NOMO-1 (cell line): ENCODE measurements around the gene ENKD1.

Experiments
- DNase-seq, 2 experiments: peaks; one replicate each; lab custom pipeline; 2025; ENCODE audit not compliant: unreplicated experiment in 2 of 2; lab: John Stamatoyannopoulos, UW

ENKD1 gene

DNA sequence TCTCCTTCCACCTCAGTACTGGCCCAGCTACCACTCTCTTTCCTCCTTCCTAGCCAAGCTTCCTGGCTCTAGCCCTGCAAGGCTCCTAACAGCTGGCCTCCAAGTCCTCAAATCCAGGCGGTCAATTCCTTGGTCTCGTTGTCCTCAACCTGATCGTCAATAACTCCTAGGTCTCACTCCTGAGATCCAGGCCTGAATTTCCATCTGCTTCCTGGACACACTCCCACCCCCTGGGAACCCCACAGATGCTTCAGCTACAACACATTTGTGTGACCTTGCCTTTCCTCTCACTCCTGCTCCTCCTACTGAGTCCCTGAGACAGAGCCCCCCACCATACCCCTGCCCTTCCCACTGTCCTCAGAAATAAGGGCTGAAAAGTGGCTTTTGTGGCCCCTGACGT, 2.3 kb downstream of the ENKD1 start:
- DNase-seq: no peak

DNA sequence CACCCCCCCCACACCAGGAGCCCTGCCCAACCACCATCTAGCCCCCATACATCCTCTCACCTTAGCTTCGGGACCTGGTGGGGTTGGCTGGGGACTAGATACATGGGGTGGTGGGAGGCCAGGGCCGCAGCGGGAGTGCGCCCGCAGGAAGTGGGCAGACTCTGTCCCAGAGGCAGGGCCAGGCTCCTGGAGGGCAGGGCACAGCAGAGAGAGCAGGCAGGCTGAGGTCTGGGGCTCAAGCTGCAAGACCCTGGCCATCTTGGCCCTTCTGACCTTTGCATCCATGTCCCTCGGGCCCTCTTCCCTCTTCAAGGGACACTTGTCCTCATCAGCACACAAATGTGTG, 2.7 kb downstream of the ENKD1 start:
- no peak for DNase-seq

DNA sequence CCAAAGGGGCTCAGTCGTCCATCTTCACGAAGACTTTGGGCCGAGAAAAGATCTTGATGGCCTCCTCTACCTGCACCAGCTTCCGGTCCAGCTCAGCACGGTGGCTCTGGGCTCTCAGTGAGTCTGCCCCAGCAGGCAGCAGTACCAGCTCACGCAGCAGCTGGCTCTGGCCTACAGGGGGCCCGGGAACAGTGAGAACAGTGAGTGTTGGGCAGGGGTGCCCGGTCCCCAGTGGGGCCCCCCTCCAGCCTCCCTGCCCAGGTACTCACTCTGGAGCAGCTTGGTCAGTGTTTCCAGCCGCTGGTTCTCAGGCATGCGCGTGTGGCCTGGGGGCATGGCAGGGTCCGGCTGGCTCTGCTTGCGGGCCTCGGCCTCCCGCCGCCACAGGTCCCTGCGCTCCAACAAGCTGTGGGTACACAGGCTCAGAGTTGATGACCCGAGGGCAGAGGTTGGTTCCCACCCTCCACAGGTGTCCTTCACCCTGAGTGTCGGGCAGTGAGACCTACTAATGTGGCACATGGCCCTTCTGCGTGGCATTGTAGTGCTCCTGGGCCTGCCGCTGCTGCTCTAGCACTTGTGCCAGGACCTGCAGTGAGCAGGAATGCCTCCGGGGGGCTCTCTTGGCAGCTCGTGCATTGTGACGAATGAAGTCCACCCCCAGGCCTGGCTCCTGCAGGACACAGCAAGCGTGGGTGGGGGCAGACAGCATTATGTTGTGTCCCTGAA, 3.2 kb downstream of the ENKD1 start:
- DNase-seq: no peak

DNA sequence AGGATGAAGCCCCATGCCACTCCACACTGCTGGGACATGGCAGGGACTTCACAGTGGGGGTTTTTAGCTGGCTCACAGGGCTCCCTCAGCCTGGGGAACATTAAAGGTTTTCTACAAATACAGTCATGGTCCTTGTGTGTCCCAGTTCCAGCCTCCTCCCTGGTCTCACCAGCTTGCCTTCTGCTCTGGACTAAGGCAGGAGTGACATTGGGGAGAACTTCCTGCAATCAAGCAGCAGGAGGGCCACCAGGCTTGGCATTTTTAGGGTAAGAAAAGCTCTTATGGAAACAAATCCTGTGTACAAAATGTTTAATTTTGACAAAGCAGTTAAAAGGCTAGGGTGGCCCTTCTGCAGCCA, 3.9 kb downstream of the ENKD1 start:
- DNase-seq: no peak

DNA sequence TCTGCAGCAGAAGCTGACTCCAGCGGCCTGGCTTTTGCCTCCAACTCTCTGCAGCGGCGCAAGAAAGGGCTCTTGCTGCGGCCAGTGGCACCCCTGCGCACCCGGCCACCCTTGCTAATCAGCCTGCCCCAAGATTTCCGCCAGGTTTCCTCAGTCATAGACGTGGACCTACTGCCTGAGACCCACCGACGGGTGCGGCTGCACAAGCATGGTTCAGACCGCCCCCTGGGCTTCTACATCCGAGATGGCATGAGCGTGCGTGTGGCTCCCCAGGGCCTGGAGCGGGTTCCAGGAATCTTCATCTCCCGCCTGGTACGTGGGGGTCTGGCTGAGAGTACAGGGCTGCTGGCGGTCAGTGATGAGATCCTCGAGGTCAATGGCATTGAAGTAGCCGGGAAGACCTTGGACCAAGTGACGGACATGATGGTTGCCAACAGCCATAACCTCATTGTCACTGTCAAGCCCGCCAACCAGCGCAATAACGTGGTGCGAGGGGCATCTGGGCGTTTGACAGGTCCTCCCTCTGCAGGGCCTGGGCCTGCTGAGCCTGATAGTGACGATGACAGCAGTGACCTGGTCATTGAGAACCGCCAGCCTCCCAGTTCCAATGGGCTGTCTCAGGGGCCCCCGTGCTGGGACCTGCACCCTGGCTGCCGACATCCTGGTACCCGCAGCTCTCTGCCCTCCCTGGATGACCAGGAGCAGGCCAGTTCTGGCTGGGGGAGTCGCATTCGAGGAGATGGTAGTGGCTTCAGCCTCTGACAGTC, 4.5 kb downstream of the ENKD1 start:
- DNase-seq: no peak

DNA sequence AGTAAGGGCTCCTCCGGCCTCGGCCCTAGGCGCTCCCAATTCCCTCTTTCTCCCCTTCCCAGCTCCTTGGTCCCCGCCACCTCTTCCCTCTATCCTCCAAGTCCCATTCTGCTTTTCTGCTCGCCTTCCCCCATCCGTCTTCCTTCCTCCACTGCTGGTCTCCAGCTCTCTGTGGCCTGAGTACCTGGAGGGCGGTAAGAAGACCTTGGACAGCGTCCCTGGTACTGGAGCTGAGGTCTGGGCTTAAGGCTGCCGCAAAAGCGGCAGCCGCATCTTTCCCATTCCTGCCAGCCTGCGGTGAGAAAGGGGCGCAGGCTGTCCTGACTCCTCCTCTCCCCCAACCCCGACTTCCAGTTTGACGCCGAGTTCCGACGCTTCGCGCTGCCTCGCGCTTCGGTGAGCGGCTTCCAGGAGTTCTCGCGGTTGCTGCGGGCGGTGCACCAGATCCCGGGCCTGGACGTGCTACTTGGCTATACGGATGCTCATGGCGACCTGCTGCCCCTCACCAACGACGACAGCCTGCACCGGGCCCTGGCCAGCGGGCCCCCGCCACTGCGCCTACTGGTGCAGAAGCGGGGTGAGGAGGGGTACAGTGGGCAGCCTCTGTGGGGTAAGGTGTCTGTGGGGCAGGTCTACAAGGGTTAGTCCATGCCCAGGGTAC, 5.3 kb downstream of the ENKD1 start:
- peak in 1 of 2 experiments; percentile 20 for DNase-seq

DNA sequence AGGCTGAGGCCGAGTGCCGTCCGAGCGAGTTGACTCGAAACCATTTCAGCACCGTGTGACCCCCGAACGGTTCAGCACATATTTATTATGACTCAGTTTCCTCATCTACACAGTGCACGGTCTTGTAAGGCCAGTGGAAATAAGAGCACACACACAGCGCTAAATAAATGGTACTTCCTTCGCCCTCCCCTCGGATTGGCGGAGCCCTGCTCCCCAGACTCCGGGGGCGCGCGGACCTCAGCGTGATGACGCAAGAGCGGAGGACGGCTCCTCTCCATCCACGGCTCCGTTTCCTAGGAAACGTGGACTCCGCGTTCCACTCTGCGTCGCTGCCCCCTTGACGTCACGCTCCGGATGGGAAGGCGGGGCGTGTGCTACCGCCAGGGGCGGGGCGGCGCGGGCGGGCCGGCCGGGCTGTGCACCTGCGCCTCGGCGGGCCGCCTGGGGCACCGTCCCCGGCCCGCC, 6.0 kb downstream of the ENKD1 start, which contains the start of gene PARD6A:
PARD6A (plus strand) TSS at position 397 of the 465 bp plus-strand sequence. CDS start 79 bp downstream, outside the sequence.
- peak; percentile 94 for DNase-seq

DNA sequence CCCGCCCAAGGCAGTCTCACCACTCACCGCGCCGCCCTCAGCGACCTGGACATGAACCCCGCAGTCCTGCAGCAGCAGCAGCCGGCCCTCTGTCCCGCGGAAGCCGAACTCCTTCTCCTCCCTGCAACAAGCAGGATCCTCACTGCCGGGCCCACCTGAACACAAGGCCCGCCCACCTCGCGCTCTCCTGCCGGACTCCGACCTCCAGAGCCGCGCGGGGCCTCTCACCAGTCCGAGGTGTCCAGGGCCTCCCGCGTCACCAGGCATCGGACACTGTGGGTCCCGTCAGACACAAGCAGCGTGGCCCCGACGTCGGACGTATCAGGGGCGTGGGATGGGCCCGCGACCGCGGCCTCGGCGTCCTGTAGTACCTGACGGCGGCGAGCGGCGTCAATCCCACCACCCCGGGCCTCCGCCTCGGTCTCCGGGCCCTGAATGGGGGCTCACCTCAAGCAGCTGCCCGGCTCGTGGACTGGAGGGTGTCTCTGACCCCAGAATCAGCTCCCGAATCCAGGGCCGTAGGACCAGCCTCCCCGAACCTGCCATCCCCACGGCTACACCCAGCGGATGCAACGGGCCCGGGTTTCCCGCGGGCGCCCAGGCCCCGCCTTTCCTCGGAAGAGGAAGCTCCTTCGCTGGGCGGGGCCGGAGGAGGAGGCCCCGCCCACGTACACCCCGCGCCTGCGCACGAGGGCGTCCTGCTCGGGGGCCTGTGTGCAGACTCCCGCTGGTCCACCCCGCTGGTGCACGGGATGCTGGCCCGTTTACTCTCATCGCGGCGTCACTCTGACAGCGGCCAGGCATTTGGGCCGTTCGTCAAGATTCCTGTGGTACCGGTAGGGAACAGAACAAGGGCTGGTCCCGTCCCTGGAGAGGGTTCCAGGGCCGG, 6.6 kb downstream of the ENKD1 start, which contains the start of gene ACD:
ACD (minus strand) TSS at position 586 of the 889 bp plus-strand sequence; CDS start at position 546, 40 bp downstream.
- peak; percentile 73 to 87 for DNase-seq

DNA sequence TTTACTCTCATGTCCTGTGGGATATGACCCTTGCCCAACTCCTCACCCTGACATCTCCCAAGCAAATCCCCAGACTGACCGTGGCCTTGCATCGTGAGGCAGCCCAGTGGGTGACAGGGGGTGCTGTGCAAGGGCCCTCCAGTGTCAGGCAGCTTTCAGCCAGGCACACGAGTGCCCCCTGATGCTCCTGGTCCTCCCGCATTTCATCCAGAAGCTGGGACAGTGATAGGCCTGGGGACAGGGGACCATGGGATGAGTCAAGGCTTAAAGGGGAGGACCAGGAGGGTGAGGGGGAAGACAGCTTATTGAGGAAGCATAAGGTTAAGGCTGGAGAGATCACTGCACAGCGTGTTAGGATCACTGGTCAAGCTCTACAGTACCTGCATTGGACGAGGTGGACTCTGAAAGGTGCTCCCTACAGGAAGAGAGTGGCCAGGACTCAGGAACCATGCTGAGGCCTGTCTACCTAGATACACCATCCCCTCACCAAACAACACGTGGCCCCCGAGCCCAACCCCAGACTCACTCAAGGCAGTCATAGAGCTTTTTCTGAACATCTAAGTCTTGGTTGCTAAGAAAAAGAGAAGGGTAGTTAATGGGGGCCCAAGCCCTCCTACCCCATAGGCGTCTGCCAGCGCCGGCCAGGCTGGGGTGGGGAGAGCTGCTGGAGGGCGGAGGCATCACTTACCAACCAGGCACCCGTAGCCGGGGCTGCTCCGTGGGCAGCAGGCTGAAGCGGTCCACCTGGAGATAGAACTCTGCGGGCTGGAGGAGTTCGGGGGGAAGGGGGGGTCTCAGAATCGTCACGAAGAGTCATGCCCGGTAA, 7.5 kb downstream of the ENKD1 start:
- DNase-seq: no peak

DNA sequence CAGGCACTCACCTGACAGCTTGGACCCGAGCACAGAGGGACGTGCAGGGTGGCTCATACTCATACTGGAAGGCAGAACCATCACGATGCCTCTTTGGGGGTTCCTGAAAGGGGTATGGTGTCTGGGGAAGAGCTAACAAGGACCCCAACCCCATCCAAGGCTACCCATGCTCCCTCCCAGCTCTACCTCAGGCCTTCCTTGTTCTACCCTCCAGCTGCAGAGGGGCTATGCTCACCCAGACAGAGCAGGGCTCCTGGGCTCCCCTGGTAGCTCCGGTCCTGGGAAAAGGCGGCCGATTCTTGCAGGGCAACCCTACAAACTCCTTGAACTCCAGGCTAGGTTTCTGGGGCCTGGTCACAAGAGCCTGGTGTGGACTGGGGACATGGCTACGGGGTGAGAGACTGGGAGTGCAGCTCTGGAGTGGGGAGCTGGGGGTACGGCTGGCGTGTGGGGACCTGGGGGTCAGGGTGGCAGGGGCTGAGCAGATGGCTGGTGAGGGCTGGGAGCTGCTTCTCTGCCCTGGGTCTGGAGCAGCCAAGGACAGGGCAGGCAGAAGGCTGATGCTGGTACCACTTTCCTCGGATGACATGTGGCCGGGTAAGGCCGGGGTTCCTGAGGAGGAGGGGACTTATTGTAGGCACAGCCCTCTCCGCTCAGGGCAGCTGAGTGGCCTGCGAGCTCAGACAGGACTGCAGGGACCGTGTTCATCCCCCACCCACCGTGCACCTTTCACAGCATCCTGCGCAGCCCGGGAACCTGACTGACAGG, 8.6 kb downstream of the ENKD1 start:
- DNase-seq: no peak

DNA sequence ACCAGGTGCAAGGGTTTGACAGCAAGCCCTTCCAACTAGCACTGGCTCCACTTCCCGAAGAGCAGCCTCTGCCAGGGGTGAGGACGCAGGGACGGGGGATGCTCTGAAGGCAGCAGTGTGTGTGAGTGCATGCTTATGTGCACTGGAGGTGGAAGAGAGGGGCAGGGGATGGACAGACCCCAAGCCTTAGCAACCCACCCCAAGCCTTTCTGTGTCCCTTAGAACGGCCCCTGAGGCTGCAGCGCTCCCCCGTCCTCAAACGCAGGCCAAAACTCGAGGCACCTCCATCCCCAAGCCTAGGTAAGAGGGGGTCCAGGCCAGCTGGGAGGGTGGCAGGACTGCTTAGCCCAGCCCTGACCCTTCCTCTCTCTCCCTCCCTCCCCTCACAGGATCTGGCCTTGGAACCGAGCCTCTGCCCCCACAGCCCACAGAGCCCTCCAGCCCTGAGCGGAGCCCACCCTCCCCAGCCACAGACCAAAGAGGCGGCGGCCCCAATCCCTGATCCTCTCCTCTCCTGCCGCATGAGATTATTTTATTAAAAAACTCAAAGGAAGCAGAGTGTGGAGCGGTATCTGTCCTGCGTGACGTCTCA, 9.4 kb downstream of the ENKD1 start:
- DNase-seq: no peak

DNA sequence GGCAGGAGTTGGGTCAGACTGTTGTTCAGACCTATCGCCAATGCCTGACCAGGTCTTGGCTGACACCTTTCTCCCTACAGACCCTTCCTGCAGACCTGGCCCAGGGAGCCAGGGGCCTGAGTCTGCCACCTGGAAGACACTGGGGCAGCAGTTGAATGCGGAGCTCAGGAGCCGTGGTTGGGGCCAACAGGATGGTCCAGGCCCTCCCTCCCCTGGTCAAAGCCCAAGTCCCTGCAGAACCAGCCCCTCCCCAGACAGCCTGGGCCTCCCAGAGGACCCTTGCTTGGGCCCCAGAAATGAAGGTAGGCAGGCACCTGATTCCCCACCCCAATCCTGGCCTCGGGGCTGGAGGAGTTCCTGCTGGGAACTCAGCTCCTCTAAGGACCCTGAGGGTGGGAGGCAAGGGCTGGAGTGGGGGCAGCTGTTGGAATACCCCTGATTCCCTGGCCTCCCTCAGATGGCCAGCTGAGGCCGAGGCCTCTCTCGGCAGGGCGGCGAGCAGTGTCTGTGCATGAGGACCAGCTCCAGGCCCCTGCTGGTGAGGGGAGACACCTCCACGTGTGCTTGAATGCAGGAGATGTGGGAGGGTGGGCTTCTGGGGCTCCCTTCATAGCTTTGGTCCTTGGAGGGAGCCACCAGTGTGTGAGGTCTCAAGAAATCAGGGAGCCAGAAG, 10.1 kb downstream of the ENKD1 start:
- no peak for DNase-seq

DNA sequence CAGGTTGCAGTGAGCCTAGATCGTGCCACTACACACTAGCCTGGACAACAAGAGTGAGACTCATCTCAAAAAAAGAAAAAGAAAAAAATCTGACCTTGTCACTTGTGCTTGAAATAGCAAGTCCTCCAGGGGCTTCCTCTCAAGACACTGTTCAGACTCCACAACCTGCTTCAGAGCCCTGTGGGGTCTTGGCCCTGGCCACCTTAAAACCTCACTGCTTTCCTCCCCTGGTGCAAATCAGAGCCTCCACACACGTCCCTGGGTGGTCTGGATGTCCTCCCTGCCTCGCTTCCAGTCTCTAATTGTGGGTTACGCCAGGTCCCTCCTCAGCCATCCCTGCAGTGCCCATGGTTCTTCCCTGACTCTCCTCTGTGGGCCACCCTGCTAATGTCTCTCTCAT, 11.2 kb downstream of the ENKD1 start:
- DNase-seq: no peak

DNA sequence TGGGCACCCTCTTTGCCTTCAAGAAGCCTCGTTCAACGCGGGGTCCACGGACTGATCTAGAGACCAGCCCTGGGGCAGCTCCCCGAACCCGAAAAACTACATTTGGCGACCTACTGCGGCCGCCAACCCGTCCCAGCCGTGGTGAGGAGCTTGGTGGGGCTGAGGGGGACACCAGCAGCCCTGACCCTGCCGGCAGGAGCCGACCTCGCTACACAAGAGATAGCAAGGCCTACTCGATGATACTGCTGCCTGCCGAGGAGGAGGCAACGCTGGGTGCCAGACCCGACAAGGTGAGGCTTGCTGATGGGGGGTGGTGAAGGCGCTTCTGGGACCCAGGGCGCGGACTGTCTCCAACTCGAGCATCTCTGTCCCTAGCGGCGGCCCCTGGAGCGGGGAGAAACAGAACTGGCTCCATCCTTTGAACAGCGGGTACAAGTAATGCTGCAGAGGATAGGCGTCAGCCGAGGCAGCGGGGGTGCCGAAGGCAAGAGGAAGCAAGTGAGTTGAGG, 12.1 kb downstream of the ENKD1 start:
- no peak for DNase-seq

DNA sequence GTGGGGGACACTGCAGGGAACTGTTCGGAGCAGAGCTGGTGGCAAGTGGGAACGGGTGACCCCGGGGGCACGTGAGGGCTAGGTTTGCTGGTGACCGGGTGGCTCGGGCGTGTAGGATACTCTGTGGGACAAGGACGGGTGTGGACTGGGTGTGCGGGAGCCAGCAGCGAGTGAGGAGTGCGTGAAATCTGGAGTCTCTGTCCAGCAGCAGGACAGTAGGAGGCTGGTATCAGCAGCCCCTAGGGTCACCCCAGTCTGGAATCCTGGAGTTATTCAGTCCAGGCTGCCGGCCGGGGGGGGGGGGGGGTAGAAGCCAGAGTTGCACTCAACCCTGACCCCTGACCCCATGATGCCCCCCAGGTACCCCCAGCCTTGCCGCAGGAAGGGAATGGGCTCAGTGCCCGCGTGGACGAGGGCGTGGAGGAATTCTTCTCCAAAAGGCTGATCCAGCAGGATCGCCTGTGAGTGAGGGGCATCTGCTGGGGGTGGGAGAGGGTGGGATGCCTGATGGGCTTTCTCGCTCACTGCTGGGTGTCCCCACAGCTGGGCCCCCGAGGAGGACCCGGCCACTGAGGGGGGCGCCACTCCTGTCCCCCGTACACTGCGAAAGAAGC, 12.7 kb downstream of the ENKD1 start:
- DNase-seq: no peak

DNA sequence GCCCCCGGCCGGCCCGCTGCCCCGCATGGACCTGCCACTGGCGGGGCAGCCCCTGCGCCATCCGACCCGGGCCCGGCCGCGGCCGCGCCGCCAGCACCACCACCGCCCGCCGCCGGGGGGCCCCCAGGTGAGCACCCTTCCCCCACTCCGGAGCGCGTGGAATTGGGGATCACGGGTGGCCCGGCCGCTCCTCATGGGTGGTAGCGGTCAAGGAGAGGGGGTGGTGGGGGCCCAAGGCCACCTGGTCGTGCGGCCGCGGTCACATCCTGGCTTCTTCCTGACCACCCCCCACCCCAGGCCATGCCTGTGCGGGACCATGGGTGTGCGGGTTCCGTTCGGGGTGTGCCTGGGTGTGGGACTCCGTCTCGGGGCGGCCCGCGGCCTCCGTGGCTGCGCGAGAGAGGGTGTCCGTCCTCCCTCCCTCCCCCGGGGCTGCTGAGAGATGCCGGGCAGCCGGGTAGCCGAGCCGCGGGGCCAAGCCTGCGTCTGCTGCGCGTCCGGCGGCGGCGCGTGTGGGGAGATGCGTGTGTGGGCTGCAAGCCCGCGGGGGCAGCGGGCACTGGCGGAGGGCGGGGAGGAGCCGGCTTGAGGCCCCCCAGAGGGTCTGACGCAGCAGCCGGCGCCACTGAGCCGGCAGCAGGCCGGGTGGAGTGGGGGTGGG, 13.3 kb downstream of the ENKD1 start:
- DNase-seq: no peak

DNA sequence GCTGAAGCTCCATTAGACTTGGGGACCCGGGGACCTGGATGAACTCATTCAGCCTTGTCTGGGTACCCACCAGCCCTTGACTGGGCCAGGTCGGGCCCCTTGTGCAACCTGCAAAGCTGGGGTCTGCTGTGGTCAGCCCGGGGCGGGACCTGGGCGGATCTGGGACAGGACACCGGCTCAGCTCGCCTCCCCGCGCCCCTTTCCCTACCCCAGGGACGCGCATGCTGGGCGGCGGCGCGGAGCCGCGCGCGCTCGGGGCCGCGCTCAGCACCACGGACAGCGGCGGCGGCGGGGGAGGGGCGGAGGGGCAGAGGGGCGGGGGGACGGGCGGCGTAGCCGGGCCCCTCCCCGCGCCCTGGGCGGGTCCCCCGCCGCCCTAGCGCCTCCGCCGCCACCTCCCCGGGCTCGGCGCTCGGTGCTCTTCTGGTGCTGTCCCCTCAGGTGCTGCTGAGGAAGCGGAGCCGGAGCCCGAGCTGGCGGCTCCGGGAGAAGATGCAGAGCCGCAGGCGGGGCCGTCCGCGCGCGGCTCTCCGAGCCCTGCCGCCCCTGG, 13.9 kb downstream of the ENKD1 start:
- DNase-seq: no peak
